NCI-H345 (cell line): ENCODE measurements around the gene KRTAP1-4.
"Not testable (repeated sequence)": the region's sequence is repeated elsewhere in the genome, so short reads cannot be mapped to it uniquely, and the experiment has no call there.

Experiments used
- DNase-seq: peaks from one replicate; lab custom pipeline; 2025; lab: John Stamatoyannopoulos, UW

KRTAP1-4 gene

GRCh38 chr17:41029633-41030245 lies at the start of gene KRTAP1-4:
Gene KRTAP1-4 (minus strand): TSS chr17:41030195. CDS start chr17:41030078, 117 bp downstream.
- DNase-seq: no peak

DNA sequence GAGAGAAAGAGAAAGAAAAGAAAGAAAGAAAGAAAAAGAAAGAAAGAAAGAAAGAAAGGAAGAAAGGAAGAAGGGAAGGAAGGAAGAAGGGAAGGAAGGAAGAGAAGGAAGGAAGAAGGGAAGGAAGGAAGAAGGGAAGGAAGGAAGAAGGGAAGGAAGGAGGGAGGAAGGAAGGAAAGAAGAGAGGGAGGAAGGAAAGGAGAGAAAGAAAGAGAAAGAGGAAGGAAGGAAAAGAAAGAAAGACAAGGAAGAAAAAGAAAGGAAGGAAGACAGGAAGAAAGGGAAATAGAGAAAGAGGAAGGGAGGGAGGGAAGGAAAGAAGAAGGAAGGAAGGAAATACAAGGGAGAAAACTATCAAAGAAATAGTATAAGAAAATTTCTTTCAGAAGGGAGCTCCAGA lies 46.8 kb upstream of the KRTAP1-4 start:
- no peak for DNase-seq

GRCh38 chr17:41073676-41074075 lies 43.7 kb upstream of the KRTAP1-4 start:
- no peak for DNase-seq

GRCh38 chr17:41071606-41072360 lies 41.8 kb upstream of the KRTAP1-4 start:
- no peak for DNase-seq

DNA sequence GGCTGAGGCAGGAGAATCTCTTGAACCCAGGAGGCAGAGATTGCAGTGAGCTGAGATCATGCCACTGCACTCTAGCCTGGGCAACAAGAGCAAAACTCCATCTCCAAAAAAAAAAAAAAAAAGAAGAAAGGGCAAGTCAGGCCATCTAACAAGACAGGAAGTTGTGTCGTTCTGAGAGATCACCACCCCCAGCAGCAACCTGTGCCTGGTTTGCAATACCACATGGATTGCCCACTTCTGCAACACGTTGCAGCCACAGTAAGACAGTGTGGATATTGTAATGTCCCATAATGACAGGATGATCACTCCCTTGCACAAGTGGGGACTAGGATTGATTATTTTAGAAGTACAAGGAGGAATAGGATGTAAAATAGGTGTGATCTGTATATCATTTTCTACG lies 39.0 kb upstream of the KRTAP1-4 start:
- no peak for DNase-seq

DNA sequence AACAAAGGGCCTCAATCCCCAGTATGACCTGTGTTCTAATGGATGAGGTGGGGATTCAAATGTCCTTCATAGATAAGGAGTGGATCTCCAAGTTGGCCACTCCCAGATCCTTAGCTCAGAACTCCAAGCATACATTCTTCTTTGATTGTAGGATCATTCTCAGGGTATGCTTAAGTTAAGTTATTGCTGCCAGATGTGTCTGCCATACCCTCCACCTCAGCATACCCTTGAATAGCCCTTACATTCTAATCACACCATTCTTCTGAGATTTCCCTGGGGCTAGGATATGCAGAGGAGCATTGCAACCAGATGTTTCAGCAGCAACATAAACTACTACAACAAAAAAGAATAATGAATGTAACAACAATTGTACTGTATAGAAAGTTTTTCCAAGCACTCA lies 37.3 kb upstream of the KRTAP1-4 start:
- no peak for DNase-seq

- no peak for DNase-seq
Observed at GRCh38 chr17:41065829-41066624, 36.0 kb upstream of the KRTAP1-4 start, which contains the start of gene KRTAP2-4. Gene KRTAP2-4 (minus strand): TSS chr17:41065879. CDS start chr17:41065845, 34 bp downstream.

- DNase-seq: not testable (repeated sequence)
Observed at GRCh38 chr17:41065016-41065689, 35.2 kb upstream of the KRTAP1-4 start.

- no peak for DNase-seq
Observed at GRCh38 chr17:41064301-41064700, 34.3 kb upstream of the KRTAP1-4 start.

- DNase-seq: no peak
Observed at GRCh38 chr17:41063449-41063848, 33.5 kb upstream of the KRTAP1-4 start.

GRCh38 chr17:41061964-41062363 lies 32.0 kb upstream of the KRTAP1-4 start:
- no peak for DNase-seq

DNA sequence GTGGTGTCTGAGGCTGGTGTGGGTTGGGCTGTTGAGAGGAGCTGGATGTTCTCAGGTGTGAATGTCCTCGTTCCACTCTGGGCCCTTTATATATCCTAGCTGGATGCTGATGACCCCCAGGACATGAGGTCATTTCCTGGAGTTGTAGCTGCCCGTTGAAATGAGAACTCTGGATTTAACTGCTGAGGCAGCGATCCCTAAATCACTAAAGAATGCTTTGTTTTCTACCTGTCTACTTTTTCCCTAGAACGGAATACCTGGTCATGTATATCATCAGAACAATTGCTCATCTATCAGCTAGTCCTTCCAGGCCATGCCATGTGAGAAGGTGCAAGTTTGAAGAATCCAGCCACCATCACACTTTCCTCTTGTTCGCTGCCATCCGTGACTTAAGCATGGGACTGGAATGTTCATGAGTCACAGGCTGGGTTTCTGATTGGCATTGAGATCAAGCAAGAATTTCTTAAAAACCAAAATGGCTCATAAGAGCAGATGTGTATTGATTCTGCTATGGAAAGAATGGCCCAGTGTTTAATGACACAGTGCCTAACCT lies 30.1 kb upstream of the KRTAP1-4 start, which contains the start of gene KRTAP2-3:
Gene KRTAP2-3 (minus strand): TSS at position 63 of the 553 bp plus-strand sequence. CDS start 64 bp downstream, outside the sequence.
- no peak for DNase-seq

- not testable (repeated sequence) for DNase-seq
Observed at GRCh38 chr17:41059276-41060051, 29.5 kb upstream of the KRTAP1-4 start.

GRCh38 chr17:41058741-41059140 lies 28.7 kb upstream of the KRTAP1-4 start:
- no peak for DNase-seq

DNA sequence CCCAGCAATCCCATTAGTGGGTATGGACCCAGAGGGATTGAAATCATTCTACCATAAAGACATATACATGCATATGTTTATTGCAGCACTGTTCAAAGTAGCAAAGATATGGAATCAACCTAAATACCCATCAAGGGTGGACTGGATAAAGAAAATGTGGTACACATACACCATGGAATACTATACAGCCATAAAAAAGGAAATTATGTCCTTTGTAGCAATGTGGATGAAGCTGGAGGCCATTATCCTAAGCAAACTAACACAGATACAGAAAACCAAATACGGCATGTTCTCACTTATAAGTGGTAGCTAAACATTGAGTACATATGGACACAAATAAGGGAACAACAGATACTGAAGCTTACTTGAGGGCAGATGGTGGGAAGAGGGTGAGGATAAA lies 27.6 kb upstream of the KRTAP1-4 start:
- no peak for DNase-seq

DNA sequence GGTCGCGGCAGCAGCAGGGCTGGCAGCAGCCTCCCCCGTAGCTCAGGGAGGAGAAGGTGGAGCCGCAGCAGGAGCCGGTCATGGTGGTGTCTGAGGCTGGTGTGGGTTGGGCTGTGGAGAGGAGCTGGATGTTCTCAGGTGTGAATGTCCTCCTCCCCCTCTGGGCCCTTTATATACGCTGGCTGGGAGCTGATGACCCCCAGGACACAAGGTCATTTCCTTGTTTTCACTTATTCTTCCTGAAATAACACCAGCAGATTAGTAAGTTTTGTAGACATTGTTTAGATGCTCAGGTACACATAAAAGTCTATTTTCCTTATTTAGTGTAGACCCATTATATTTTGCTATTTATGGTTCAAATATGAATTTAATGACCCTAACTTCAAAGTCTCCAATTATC lies 25.1 kb upstream of the KRTAP1-4 start, which contains the start of gene KRTAP2-2:
Gene KRTAP2-2 (minus strand): TSS at position 101 of the 400 bp plus-strand sequence. CDS start 19 bp downstream, at position 82.
- DNase-seq: not testable (repeated sequence)

DNA sequence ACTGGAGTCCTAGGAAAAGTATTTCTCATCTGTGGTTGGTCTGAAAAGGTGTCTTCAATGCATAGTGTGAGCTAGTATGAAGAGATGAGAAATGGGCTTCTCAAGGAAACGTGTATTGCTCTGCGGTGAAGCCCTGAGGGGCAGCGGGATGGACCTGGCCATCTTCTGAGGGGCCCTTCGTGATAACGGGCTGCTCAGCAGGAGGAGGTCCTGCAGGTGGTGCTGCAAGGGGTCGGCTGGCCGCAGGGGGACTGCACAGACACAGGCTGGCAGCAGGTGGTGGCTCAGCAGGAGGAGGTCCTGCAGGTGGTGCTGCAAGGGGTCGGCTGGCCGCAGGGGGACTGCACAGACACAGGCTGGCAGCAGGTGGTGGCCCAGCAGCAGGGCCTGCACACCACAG lies 24.6 kb upstream of the KRTAP1-4 start:
- not testable (repeated sequence) for DNase-seq

GRCh38 chr17:41054025-41054424 lies 24.0 kb upstream of the KRTAP1-4 start:
- no peak for DNase-seq

DNA sequence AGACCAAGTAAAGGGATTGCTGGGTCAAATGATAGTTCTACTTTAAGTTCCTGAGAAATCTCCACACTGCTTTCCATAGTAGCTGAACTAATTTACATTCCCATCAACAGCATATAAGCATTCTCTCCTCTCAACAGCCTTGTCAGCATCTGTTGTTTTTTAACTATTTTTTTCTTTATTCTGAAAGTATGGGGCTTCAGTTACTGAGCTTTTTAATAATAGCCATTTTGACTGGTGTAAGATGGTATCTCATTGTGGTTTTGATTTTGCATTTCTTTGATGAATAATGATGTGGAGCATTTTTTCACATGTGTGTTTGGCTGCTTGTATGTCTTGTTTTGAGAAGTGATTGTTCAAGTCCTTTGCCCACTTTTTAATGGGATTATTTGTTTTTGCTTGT lies 22.6 kb upstream of the KRTAP1-4 start:
- DNase-seq: no peak

- DNase-seq: no peak
Observed at GRCh38 chr17:41049110-41049509, 19.1 kb upstream of the KRTAP1-4 start.

GRCh38 chr17:41048441-41048840 lies 18.4 kb upstream of the KRTAP1-4 start:
- no peak for DNase-seq
